Keratinocyte (primary cell): ENCODE results near the gene KLHDC7A. TPM values are rescaled to one million over a fixed set of nuclear protein-coding genes. Genes with fewer than 3 reads are reported as not detected.
"Not testable (repeated sequence)": the region's sequence is repeated elsewhere in the genome, so short reads cannot be mapped to it uniquely, and the experiment has no call there.

Source experiments
- DNase-seq: peaks from one replicate; pipeline ENCODE4 v3.0.0-alpha.2; 2011; ENCODE audit warnings: low read depth, missing footprints, low spot score
- FAIRE-seq: peaks from 2 replicates; lab custom pipeline; 2011; peaks lifted over from hg19 to GRCh38; lab: Jason Lieb, UNC
- H2AFZ ChIP-seq: 2 replicates; pipeline ENCODE4 v1.6.0; 2012; ENCODE audit warnings: low read length, control low read depth, inconsistent platforms; ENCODE audit not compliant: control insufficient read depth
- H3K27ac ChIP-seq: 2 replicates; pipeline ENCODE4 v1.5.1; 2011; ENCODE audit warnings: low read length; ENCODE audit not compliant: control insufficient read depth, insufficient read depth
- H3K27me3 ChIP-seq: 3 replicates; pipeline ENCODE4 v1.6.0; 2011; ENCODE audit warnings: low read length; ENCODE audit not compliant: control insufficient read depth, insufficient read depth; ENCODE audit errors: extremely low read depth
- H3K36me3 ChIP-seq, 2 experiments: 2 replicates in 1 of 2; 3 replicates in 1 of 2; pipeline ENCODE4 v1.5.1; 2011; ENCODE audit warnings: low read length in 2 of 2, mild to moderate bottlenecking in 1 of 2; ENCODE audit not compliant: control insufficient read depth in 2 of 2, insufficient read depth in 2 of 2; ENCODE audit errors: extremely low read depth in 1 of 2
- H3K4me1 ChIP-seq: 3 replicates; pipeline ENCODE4 v1.5.1; 2011; ENCODE audit warnings: low read length; ENCODE audit not compliant: control insufficient read depth, insufficient read depth; ENCODE audit errors: extremely low read depth
- H3K4me2 ChIP-seq: 3 replicates; pipeline ENCODE4 v1.6.0; 2011; ENCODE audit warnings: low read depth, low read length; ENCODE audit not compliant: control insufficient read depth, insufficient read depth; ENCODE audit errors: extremely low read depth
- H3K4me3 ChIP-seq, 3 experiments: fragments of 200-600 bp in 1 of 3; sonication (generic) in 1 of 3; 2 replicates in 2 of 3; 3 replicates in 1 of 3; pipeline ENCODE4 v1.5.1; 2011 to 2016; ENCODE audit warnings: low read length in 3 of 3, mild to moderate bottlenecking in 3 of 3, control low read depth in 2 of 3, inconsistent platforms in 1 of 3, low read depth in 1 of 3, mixed read lengths in 1 of 3, mixed run types in 1 of 3, moderate library complexity in 1 of 3; ENCODE audit not compliant: control insufficient read depth in 2 of 3, insufficient read depth in 2 of 3; ENCODE audit errors: extremely low read depth in 1 of 3
- H3K79me2 ChIP-seq: 2 replicates; pipeline ENCODE4 v1.6.0; 2012; ENCODE audit warnings: low read length; ENCODE audit not compliant: control insufficient read depth, insufficient read depth
- H3K9ac ChIP-seq: 3 replicates; pipeline ENCODE4 v1.6.0; 2011; ENCODE audit warnings: low read length; ENCODE audit not compliant: control insufficient read depth, insufficient read depth; ENCODE audit errors: extremely low read depth
- H3K9me1 ChIP-seq: 3 replicates; pipeline ENCODE4 v1.6.0; 2011; ENCODE audit warnings: low read length; ENCODE audit not compliant: control insufficient read depth, insufficient read depth; ENCODE audit errors: extremely low read depth
- H3K9me3 ChIP-seq: 2 replicates; pipeline ENCODE4 v1.5.1; 2012; ENCODE audit warnings: low read depth, low read length; ENCODE audit not compliant: control insufficient read depth
- H4K20me1 ChIP-seq: 3 replicates; pipeline ENCODE4 v1.6.0; 2011; ENCODE audit warnings: low read length; ENCODE audit not compliant: control insufficient read depth, insufficient read depth; ENCODE audit errors: extremely low read depth
- CTCF ChIP-seq, 3 experiments: IDR thresholded peaks in 1 of 3; conservative IDR thresholded peaks in 1 of 3; optimal IDR thresholded peaks in 1 of 3; 2 replicates in 2 of 3; 3 replicates in 1 of 3; pipeline versions ENCODE3 to v1.5.1; 2011; ENCODE audit warnings: low read length in 3 of 3, mild to moderate bottlenecking in 3 of 3, moderate library complexity in 2 of 3, control low read depth in 1 of 3, inconsistent platforms in 1 of 3; ENCODE audit not compliant: insufficient read depth in 2 of 3; ENCODE audit errors: extremely low read depth in 1 of 3
- EZH2 ChIP-seq: IDR thresholded peaks from one replicate; pipeline ENCODE4 v1.6.1; 2012; ENCODE audit warnings: inconsistent platforms, mild to moderate bottlenecking, low read length, moderate library complexity
- dilution Hi-C: fragments of 300-500 bp; cut with MboI; formaldehyde crosslinking; loops from one replicate; pipeline ENCODE4 v1.7.0; 2020; ENCODE audit warnings: low sequenced_read_pairs; ENCODE audit not compliant: extremely low pct_ligation_motif_present
- polyA plus RNA-seq, 5 experiments: library from polyadenylated mRNA; depleted of rRNA in 3 of 5; stranded (reverse) in 3 of 5; stranded (forward) in 1 of 5; unstranded in 1 of 5; fragments of >200 nt; gene quantifications; 1 replicate in 1 of 5; 2 replicates in 3 of 5; 3 replicates in 1 of 5; pipeline versions ENCODE4 v1.2.1 to v1.2.3, GENCODE V29; 2011 to 2012; ENCODE audit warnings: missing spikeins in 2 of 5, low read depth in 1 of 5, low replicate concordance in 1 of 5

KLHDC7A gene
- polyA plus RNA-seq, 1 donor (not counting 4 experiments of a cell fraction or from before 2014, with no cell fraction given), result not detected

DNA sequence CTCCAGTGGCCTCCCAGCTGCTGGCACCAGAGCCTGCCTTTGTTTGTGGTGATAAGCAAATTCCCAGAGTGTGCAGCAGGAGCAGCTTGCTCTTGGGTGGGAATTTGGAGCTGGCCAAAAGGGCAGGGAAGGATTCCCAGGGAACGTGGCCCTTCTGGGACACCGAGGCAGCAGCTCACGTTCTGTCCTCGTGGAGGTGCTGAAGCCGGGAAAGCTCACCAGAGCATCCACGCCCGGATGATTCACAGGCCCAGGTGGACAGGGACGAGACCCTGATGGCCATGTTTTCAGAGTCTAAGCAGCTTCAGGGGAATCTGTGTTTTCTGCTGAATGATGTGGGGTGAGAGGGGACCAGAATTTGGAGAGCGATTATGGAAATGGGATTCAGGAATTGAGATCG is 19.1 kb upstream of the KLHDC7A start:
- DNase-seq, result no peak
- H3K27ac ChIP-seq, result no peak overlapping the region

DNA sequence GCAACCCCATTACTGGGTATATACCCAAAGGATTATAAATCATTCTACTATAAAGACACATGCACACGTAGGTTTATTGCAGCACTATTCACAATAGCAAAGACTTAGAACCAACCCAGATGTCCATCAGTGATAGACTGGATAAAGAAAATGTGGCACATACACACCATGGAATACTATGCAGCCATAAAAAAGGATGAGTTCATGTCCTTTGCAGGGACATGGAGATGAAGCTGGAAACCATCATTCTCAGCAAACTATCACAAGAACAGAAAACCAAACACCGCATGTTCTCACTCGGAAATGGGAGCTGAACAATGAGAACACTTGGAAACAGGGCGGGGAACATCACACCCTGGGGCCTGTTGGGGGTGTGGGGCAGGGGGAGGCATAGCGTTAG is 18.2 kb upstream of the KLHDC7A start:
- DNase-seq, H3K4me3 ChIP-seq, H3K4me2 ChIP-seq, H3K36me3 ChIP-seq, H4K20me1 ChIP-seq, H3K9ac ChIP-seq, H3K9me3 ChIP-seq, FAIRE-seq, H3K27me3 ChIP-seq, H2AFZ ChIP-seq, H3K27ac ChIP-seq, H3K4me1 ChIP-seq, H3K79me2 ChIP-seq, dilution Hi-C loops, H3K9me1 ChIP-seq: not testable (repeated sequence)

More for the DNA sequence above, 19.1 kb upstream of the KLHDC7A start:
- no peak for FAIRE-seq
- Histone ChIP-seq H3K9me1 (no peaks in the 10 kb centered on the region), H3K9ac (no peak overlapping the region), H3K4me1 (no peaks in the 10 kb centered on the region), H3K79me2 (no peaks in the 10 kb centered on the region), H2AFZ (no peak overlapping the region), H3K4me2 (no peak overlapping the region), H3K27me3 (no peaks in the 10 kb centered on the region), H3K36me3 (no peaks in the 10 kb centered on the region), H3K9me3 (no peaks in the 10 kb centered on the region), H3K4me3 (no peak overlapping the region), H4K20me1 (no peaks in the 10 kb centered on the region)
- no peak for TF ChIP-seq EZH2
- no peak for TF ChIP-seq CTCF (optimal IDR thresholded peaks at IDR 0.05 in 1 of 3, IDR thresholded peaks at IDR 0.05 in 1 of 3, conservative IDR thresholded peaks at IDR 0.05 in 1 of 3; ENCODE audit: extremely low read depth in 1 of 3, insufficient read depth in 2 of 3, low read length in 3 of 3)
- dilution Hi-C loops, result no loop called here

- TF ChIP-seq EZH2 (no peak), CTCF (optimal IDR thresholded peaks at IDR 0.05 in 1 of 3, IDR thresholded peaks at IDR 0.05 in 1 of 3, conservative IDR thresholded peaks at IDR 0.05 in 1 of 3; ENCODE audit: extremely low read depth in 1 of 3, insufficient read depth in 2 of 3, low read length in 3 of 3) (no peak)
- no peaks in the 10 kb centered on the region for H3K9me1 ChIP-seq
- dilution Hi-C loops, result no loop called here
- no peaks in the 10 kb centered on the region for H3K79me2 ChIP-seq
- H3K27me3 ChIP-seq, result no peaks in the 10 kb centered on the region
- no peak overlapping the region for H3K4me3 ChIP-seq
- no peak overlapping the region for H3K4me2 ChIP-seq
- no peak for FAIRE-seq
- no peaks in the 10 kb centered on the region for H3K9me3 ChIP-seq
- no peak overlapping the region for H3K27ac ChIP-seq
- H3K9ac ChIP-seq, result no peak overlapping the region
- no peak for DNase-seq
- H4K20me1 ChIP-seq, result no peaks in the 10 kb centered on the region
- H2AFZ ChIP-seq, result no peak overlapping the region
- H3K36me3 ChIP-seq, result no peaks in the 10 kb centered on the region
- no peaks in the 10 kb centered on the region for H3K4me1 ChIP-seq
Observed at GRCh38 chr1:18463063-18463462, 17.7 kb upstream of the KLHDC7A start.
